GM20000 (cell line): ENCODE measurements around the gene ADORA3.

Experiments used
- DNase-seq: peaks from one replicate; pipeline ENCODE4 v3.0.0; 2012; ENCODE audit warnings: low spot score
- TF ChIP-seq, protein P1 (sequence below): IDR thresholded peaks from 2 replicates; pipeline ENCODE4 v1.5.1; 2012; ENCODE audit warnings: mild to moderate bottlenecking, control low read depth; ENCODE audit errors: extremely low read depth, missing control alignments

ADORA3 gene

GRCh38 chr1:111466480-111466879 lies 37.0 kb downstream of the ADORA3 start:
- no peak for DNase-seq

GRCh38 chr1:111465754-111466153 lies 37.7 kb downstream of the ADORA3 start:
- TF ChIP-seq, protein P1, sequence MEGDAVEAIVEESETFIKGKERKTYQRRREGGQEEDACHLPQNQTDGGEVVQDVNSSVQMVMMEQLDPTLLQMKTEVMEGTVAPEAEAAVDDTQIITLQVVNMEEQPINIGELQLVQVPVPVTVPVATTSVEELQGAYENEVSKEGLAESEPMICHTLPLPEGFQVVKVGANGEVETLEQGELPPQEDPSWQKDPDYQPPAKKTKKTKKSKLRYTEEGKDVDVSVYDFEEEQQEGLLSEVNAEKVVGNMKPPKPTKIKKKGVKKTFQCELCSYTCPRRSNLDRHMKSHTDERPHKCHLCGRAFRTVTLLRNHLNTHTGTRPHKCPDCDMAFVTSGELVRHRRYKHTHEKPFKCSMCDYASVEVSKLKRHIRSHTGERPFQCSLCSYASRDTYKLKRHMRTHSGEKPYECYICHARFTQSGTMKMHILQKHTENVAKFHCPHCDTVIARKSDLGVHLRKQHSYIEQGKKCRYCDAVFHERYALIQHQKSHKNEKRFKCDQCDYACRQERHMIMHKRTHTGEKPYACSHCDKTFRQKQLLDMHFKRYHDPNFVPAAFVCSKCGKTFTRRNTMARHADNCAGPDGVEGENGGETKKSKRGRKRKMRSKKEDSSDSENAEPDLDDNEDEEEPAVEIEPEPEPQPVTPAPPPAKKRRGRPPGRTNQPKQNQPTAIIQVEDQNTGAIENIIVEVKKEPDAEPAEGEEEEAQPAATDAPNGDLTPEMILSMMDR: no peak

More at GRCh38 chr1:111466480-111466879, 37.0 kb downstream of the ADORA3 start:
- TF ChIP-seq, protein P1: no peak

GRCh38 chr1:111463029-111463683 lies 40.3 kb downstream of the ADORA3 start:
- TF ChIP-seq, protein P1: no peak
- DNase-seq: no peak

More at GRCh38 chr1:111465754-111466153, 37.7 kb downstream of the ADORA3 start:
- no peak for DNase-seq

- DNase-seq: no peak
- TF ChIP-seq, protein P1: no peak
These were observed 40.9 kb downstream of the ADORA3 start for GRCh38 chr1:111462370-111463028.

DNA sequence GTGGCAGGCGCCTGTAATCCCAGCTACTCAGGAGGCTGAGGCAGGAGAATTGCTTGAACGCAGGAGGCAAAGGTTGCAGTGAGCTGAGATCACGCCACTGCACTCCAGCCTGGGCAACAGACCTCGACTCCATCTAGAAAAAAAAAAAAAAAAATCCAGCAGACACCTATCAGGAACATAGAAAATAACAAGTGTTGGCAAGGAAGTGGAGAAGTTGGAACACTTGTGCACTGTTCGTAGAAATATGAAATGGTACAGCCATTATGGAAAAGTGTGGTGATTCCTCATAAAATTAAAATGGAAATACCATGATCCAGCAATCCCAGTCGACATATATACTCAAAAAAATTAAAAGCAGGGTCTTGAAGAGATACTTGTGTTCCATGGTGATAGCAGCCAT lies 41.7 kb downstream of the ADORA3 start:
- DNase-seq: no peak
- TF ChIP-seq, protein P1: no peak

DNA sequence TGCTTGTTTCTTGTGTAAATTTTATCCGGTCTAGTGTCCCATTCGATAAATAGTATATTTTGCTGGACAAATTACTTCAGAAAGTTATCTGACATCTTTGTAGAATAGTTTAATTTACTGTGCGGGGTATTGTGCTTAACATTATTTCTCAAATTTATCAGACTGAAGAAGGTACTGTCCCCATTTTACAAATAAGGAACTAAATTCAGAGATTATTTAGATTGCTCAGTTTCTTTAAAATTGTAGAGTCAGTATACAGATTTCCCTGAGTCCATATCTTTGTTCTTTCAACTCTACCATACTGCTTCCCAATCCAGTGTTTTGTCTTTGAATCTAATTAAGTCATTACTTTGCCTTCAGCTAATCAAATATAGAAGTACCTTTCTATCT lies 47.8 kb downstream of the ADORA3 start:
- no peak for DNase-seq
- TF ChIP-seq, protein P1: no peak

- TF ChIP-seq, protein P1: no peak
- peak; percentile 23 for DNase-seq
These were observed 48.4 kb downstream of the ADORA3 start for GRCh38 chr1:111454859-111455641.
